CD4-positive, CD25-positive, alpha-beta regulatory T cell (primary cell): ENCODE data around the gene HRH2. TPM values are rescaled to one million over a fixed set of nuclear protein-coding genes. Genes with fewer than 3 reads are reported as not detected.

Experiments
- ATAC-seq, 2 donors: fragments of 150-1000 bp; cut with Tn5 transposase; one replicate each; pipeline ENCODE4 v1.10.0; 2021; ENCODE audit warnings: low read depth in 2 of 2, moderate number of reproducible peaks in 2 of 2, moderate library complexity in 1 of 2
- DNase-seq, 3 donors: peaks; one replicate each; pipeline versions ENCODE4 v3.0.0 to v3.0.0-alpha.2; 2012 to 2022; ENCODE audit warnings: mixed read lengths in 1 of 3
- H3K27ac ChIP-seq: one replicate; pipeline ENCODE4 v1.7.0; 2013; ENCODE audit warnings: mild to moderate bottlenecking, low read length; ENCODE audit not compliant: insufficient read depth, poor library complexity, severe bottlenecking
- H3K27me3 ChIP-seq: one replicate; pipeline ENCODE4 v1.7.0; 2013; ENCODE audit warnings: low read length; ENCODE audit not compliant: control insufficient read depth, insufficient read depth
- H3K36me3 ChIP-seq: one replicate; pipeline ENCODE4 v1.7.0; 2013; ENCODE audit warnings: mild to moderate bottlenecking, low read length, moderate library complexity; ENCODE audit not compliant: control insufficient read depth, insufficient read depth
- H3K4me1 ChIP-seq: 2 replicates; pipeline ENCODE4 v1.7.0; 2013; ENCODE audit warnings: mild to moderate bottlenecking, low read length; ENCODE audit not compliant: insufficient read depth, control insufficient read depth, poor library complexity, severe bottlenecking
- H3K4me3 ChIP-seq: one replicate; pipeline ENCODE4 v1.7.0; 2013; ENCODE audit warnings: low read depth, mild to moderate bottlenecking, low read length, moderate library complexity
- H3K9me3 ChIP-seq, 2 experiments: 1 replicate in 1 of 2; 2 replicates in 1 of 2; pipeline ENCODE4 v1.7.0; 2013; ENCODE audit warnings: low read length in 2 of 2, mild to moderate bottlenecking in 1 of 2, moderate library complexity in 1 of 2; ENCODE audit not compliant: control insufficient read depth in 2 of 2
- H3K27ac Mint-ChIP-seq, 3 donors: one replicate each; pipeline ENCODE4 v1.8.0; 2020 to 2022; ENCODE audit warnings: mild to moderate bottlenecking in 3 of 3, mixed read lengths in 3 of 3, moderate library complexity in 2 of 3
- H3K27me3 Mint-ChIP-seq: one replicate; pipeline ENCODE4 v1.8.0; 2022; ENCODE audit warnings: mild to moderate bottlenecking, mixed read lengths
- H3K36me3 Mint-ChIP-seq: one replicate; pipeline ENCODE4 v1.8.0; 2020; ENCODE audit warnings: mixed read lengths
- H3K4me1 Mint-ChIP-seq, 4 donors: one replicate each; pipeline ENCODE4 v1.8.0; 2020 to 2022; ENCODE audit warnings: mixed read lengths in 4 of 4, mild to moderate bottlenecking in 1 of 4
- H3K4me3 Mint-ChIP-seq, 4 donors: one replicate each; pipeline ENCODE4 v1.8.0; 2020 to 2022; ENCODE audit warnings: mild to moderate bottlenecking in 4 of 4, mixed read lengths in 4 of 4, moderate library complexity in 3 of 4
- H3K9me3 Mint-ChIP-seq, 7 donors: one replicate each; pipeline ENCODE4 v1.8.0; 2020 to 2022; ENCODE audit warnings: mixed read lengths in 7 of 7, mild to moderate bottlenecking in 3 of 7, moderate library complexity in 2 of 7
- polyA plus RNA-seq, 4 donors: library from polyadenylated mRNA; unstranded; fragments of 300-500 nt; fragmentation: Illumina TruSeq; gene quantifications; one replicate each; pipeline ENCODE4 v1.2.3, GENCODE V29; 2021
- total RNA-seq: library from RNA; stranded (reverse); gene quantifications from one replicate; pipeline ENCODE4 v1.2.3, GENCODE V29; 2022

The HRH2 gene
- total and polyA plus RNA-seq, 5 donors from 2014 or later, result 1.6 to 7.0 (median 2.1) TPM

DNA sequence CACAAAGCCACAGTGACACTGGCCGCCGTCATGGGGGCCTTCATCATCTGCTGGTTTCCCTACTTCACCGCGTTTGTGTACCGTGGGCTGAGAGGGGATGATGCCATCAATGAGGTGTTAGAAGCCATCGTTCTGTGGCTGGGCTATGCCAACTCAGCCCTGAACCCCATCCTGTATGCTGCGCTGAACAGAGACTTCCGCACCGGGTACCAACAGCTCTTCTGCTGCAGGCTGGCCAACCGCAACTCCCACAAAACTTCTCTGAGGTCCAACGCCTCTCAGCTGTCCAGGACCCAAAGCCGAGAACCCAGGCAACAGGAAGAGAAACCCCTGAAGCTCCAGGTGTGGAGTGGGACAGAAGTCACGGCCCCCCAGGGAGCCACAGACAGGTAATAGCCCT, 26.1 kb downstream of the HRH2 start:
- Mint-ChIP-seq H3K4me1 (peaks cover 0 to 35% (median 9%) of the 10 kb centered on the region in 4 donors), H3K27ac (no peak overlapping the region), H3K9me3 (no peaks in the 10 kb centered on the region), H3K27me3 (no peaks in the 10 kb centered on the region), H3K4me3 (no peak overlapping the region), H3K36me3 (peaks cover 38% of the 10 kb centered on the region)
- Histone ChIP-seq H3K27ac (no peak overlapping the region), H3K36me3 (peaks cover 38% of the 10 kb centered on the region), H3K27me3 (no peaks in the 10 kb centered on the region), H3K4me3 (no peak overlapping the region), H3K9me3 (no peaks in the 10 kb centered on the region), H3K4me1 (no peaks in the 10 kb centered on the region)
- DNase-seq, result no peak
- no peak for ATAC-seq

DNA sequence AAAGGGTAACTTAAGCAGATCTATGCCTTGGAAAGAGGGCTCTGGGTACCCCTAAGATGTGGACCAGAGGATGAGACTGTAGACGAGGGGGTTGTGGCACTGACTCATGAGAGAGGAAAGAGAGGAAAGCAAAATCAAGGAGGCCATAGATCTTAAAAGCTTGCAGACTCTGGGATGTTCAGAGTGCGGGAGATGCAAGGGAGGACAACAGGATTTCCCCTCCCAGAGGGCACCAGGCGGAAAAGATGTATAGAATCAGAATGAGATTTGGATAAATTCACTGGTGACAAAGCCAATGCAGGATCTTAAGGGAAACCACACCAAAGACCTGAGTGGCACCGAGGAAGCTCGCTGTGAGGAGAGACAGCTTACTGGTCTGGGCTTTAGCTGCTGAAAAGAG, 27.1 kb downstream of the HRH2 start:
- no peak for DNase-seq
- no peaks in the 10 kb centered on the region for H3K27me3 Mint-ChIP-seq
- peaks cover 34% of the 10 kb centered on the region for H3K36me3 Mint-ChIP-seq
- H3K27me3 ChIP-seq, result no peaks in the 10 kb centered on the region
- H3K9me3 ChIP-seq, result no peaks in the 10 kb centered on the region
- H3K4me1 ChIP-seq, result no peaks in the 10 kb centered on the region
- H3K36me3 ChIP-seq, result peaks cover 38% of the 10 kb centered on the region
- peak overlapping the region; percentile 2 to 63 (median 9) for H3K27ac Mint-ChIP-seq
- H3K9me3 Mint-ChIP-seq, result no peaks in the 10 kb centered on the region
- H3K27ac ChIP-seq, result no peak overlapping the region
- no peak overlapping the region for H3K4me3 ChIP-seq
- H3K4me3 Mint-ChIP-seq, result no peak overlapping the region
- no peak for ATAC-seq
- H3K4me1 Mint-ChIP-seq, result peaks cover 0 to 30% (median 4%) of the 10 kb centered on the region in 4 donors

DNA sequence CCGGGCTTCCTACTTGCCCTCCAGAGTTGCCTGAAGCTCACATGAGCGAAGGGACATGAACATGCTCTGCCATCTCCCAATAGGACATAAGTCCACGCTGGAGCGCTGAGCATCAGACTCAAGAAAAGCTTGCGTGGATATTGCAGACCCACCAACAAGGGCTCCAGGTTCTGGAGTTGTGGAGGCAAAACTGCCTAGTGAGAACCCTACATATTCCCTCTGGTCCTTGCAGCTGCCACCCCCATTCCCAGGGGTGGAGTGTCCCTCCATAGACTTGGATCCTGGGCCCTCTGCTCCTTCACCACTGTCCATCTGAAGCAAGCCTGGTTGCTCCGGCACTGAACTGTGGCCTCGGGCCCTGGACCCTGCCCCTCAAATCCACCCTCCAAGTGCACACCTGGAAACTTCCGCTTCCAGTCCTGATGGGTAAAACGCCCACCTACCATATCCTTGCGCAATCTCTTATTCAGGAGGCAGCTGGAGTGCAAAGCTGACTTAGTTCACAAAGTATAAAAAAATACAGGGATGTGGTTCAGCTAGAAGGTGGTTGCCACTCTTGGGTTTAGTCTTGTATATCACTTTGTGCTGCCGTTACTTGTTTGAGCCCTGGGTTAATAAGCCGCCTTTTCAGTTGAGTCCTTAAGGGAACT, 28.0 kb downstream of the HRH2 start:
- no peaks in the 10 kb centered on the region for H3K4me1 ChIP-seq
- no peaks in the 10 kb centered on the region for H3K27me3 Mint-ChIP-seq
- H3K4me3 Mint-ChIP-seq, result no peak overlapping the region
- no peaks in the 10 kb centered on the region for H3K27me3 ChIP-seq
- H3K4me1 Mint-ChIP-seq, result peaks cover 0 to 30% (median 5%) of the 10 kb centered on the region in 4 donors
- H3K27ac Mint-ChIP-seq, result no peak overlapping the region
- H3K36me3 ChIP-seq, result peaks cover 38% of the 10 kb centered on the region
- peaks cover 39% of the 10 kb centered on the region for H3K36me3 Mint-ChIP-seq
- no peak overlapping the region for H3K4me3 ChIP-seq
- no peak for DNase-seq
- no peaks in the 10 kb centered on the region for H3K9me3 Mint-ChIP-seq
- H3K9me3 ChIP-seq, result no peaks in the 10 kb centered on the region
- H3K27ac ChIP-seq, result no peak overlapping the region
- ATAC-seq, result no peak

DNA sequence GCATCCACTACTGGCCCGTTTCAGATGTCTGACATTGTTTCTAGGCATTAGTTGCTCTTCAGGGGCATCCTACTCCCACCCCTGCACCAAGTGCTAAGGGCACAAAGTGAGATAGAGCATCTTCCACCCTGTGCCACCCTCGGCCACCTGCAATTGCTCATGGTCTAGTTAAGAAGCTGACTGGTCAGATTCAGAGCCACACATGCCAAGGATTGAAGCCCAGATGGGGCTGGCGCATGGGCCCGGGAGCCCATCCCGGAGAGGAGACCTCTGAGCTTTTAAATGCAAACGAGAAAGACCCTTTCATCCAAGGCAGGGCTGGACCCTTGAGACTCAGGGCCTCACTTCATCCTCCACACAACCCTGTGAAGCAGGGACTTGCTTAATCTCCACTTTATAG, 28.5 kb downstream of the HRH2 start:
- no peaks in the 10 kb centered on the region for H3K9me3 ChIP-seq
- peaks cover 0 to 30% (median 6%) of the 10 kb centered on the region in 4 donors for H3K4me1 Mint-ChIP-seq
- H3K27ac ChIP-seq, result no peak overlapping the region
- H3K27ac Mint-ChIP-seq, result no peak overlapping the region
- no peaks in the 10 kb centered on the region for H3K9me3 Mint-ChIP-seq
- H3K4me3 ChIP-seq, result no peak overlapping the region
- H3K27me3 Mint-ChIP-seq, result no peaks in the 10 kb centered on the region
- ATAC-seq (no peak), DNase-seq (no peak)
- peaks cover 38% of the 10 kb centered on the region for H3K36me3 ChIP-seq
- H3K27me3 ChIP-seq, result no peaks in the 10 kb centered on the region
- H3K4me3 Mint-ChIP-seq, result no peak overlapping the region
- H3K36me3 Mint-ChIP-seq, result peaks cover 41% of the 10 kb centered on the region
- no peaks in the 10 kb centered on the region for H3K4me1 ChIP-seq

DNA sequence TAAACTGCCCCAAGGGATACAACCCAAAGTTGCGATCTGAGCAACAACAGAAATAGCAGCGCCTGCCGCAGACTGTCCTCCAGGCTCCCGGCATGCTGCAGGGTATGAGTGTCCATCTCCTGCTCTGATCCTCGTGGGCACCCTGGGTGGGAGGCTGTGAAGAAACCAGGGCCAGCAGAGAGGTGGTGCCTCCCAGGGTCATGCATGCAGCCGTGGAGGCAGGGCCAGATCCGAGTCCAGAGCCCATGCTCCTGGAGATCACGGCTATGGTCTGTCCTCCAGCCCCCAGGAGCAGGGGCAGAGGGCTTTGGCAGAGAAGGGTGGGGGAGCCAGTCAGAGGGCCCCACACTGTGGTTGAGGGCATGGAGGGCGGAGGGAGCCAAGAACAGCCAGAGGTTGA, 29.0 kb downstream of the HRH2 start:
- Histone ChIP-seq H3K4me1 (no peaks in the 10 kb centered on the region), H3K27ac (no peak overlapping the region), H3K9me3 (no peaks in the 10 kb centered on the region), H3K4me3 (no peak overlapping the region), H3K36me3 (peaks cover 38% of the 10 kb centered on the region), H3K27me3 (no peaks in the 10 kb centered on the region)
- H3K4me1 Mint-ChIP-seq, result peaks cover 0 to 30% (median 5%) of the 10 kb centered on the region in 4 donors
- DNase-seq, result no peak
- no peaks in the 10 kb centered on the region for H3K27me3 Mint-ChIP-seq
- H3K4me3 Mint-ChIP-seq, result no peak overlapping the region
- no peak overlapping the region for H3K27ac Mint-ChIP-seq
- H3K9me3 Mint-ChIP-seq, result no peaks in the 10 kb centered on the region
- peaks cover 41% of the 10 kb centered on the region for H3K36me3 Mint-ChIP-seq
- ATAC-seq, result no peak

DNA sequence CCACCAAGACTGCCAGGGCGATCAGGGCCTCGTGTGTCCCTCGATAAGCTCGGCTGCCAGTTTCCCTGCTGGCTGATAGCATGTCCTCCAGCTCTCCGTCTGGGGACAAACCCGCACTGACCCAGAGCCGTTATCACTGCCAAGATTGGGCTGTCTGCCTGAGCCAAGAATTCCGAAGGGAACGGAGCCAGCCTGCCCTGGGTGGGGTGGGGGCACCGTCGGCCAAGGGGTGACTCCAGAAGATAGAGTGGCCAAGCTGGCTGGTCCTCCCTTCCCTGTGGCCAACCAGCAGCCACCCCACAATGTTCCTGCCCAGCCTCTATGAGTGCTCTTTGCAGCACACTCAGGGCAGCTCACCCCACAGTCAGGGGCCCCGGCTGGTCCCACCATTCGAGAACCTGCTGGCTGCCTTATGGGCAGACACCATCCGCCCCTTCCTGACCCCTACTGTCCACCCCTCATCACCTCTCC, 29.4 kb downstream of the HRH2 start:
- Histone ChIP-seq H3K36me3 (peaks cover 38% of the 10 kb centered on the region), H3K27me3 (no peaks in the 10 kb centered on the region), H3K27ac (no peak overlapping the region), H3K9me3 (no peaks in the 10 kb centered on the region), H3K4me1 (no peaks in the 10 kb centered on the region), H3K4me3 (no peak overlapping the region)
- Mint-ChIP-seq H3K4me3 (no peak overlapping the region), H3K9me3 (no peaks in the 10 kb centered on the region), H3K27me3 (no peaks in the 10 kb centered on the region), H3K27ac (peak overlapping the region in 1 of 3 donors; percentile 49), H3K36me3 (peaks cover 38% of the 10 kb centered on the region), H3K4me1 (peaks cover 0 to 29% (median 5%) of the 10 kb centered on the region in 4 donors)
- DNase-seq (no peak), ATAC-seq (no peak)

DNA sequence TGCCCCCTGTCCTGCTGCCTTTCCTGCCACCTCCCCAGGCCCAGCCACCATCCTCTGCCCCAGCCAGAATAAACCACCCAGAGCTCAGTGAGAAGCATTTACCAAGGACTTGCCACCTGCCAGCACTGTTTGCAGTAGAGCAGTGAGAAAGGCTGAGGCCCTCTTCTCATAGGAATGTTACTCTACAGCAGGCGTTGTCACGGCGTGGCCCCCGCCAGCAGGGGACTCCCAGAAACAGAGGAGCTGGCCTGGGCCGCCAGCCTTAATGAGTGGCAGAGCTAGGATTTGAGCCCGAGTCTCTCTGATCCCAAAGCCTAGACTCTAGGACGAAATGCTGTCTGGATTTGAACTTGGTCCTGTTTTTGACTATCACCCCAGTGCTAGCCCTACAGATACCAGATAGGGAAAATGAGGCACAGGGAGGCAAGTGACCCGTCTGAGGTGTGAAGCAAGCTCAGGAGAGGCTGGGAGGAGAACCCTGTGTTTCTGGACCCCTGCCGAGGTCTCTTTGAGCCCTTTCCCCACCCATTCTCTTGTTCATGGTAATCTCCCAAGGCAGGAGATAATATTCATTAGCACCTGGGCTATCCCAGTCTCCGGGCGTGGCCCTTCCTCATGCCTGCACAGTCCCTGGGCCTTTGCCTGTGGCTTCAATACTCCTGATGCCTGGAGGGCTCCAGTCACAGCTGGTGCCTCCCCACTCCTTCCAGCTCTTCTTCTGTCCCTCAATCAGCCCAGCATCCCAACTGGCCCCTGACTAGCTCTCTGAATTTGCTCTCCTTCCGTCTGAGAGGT, 30.7 kb downstream of the HRH2 start:
- peaks cover 29% of the 10 kb centered on the region for H3K36me3 ChIP-seq
- H3K4me1 ChIP-seq, result no peaks in the 10 kb centered on the region
- no peak overlapping the region for H3K4me3 ChIP-seq
- H3K27me3 Mint-ChIP-seq, result no peaks in the 10 kb centered on the region
- peaks cover 0 to 29% (median 7%) of the 10 kb centered on the region in 4 donors for H3K4me1 Mint-ChIP-seq
- peaks cover 27% of the 10 kb centered on the region for H3K36me3 Mint-ChIP-seq
- no peaks in the 10 kb centered on the region for H3K9me3 Mint-ChIP-seq
- no peaks in the 10 kb centered on the region for H3K9me3 ChIP-seq
- peak overlapping the region; percentile 8 to 75 (median 59) for H3K27ac Mint-ChIP-seq
- no peaks in the 10 kb centered on the region for H3K27me3 ChIP-seq
- no peak overlapping the region for H3K4me3 Mint-ChIP-seq
- ATAC-seq (no peak), DNase-seq (no peak)
- no peak overlapping the region for H3K27ac ChIP-seq
